ENCODE data around the gene BIK.

DNA sequence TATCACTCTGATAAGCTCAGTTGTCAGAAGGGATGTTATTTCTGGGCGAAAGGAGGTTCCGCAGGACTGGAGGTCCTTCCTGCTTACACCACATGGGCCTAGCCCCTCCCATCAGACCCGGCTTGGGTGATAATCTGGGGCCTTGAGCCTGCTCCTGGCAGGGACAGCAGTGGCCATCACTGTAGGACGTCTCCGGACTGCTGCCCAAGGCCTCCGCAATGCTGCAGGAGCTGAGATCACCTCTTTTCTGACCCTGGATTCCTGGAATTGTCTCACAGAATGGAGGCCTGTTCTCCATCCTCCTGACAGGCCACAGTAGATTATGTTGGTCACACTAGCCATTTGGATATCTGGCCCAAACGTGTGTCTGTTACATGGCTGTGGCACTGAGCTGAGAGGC, 9.2 kb upstream of the BIK start:
- TF ChIP-seq EZH2 (IDR thresholded peaks at IDR 0.05; ENCODE audit: borderline replicate concordance, low read depth, low read length, poor library complexity, severe bottlenecking), result no peak
- TF ChIP-seq, protein P1, sequence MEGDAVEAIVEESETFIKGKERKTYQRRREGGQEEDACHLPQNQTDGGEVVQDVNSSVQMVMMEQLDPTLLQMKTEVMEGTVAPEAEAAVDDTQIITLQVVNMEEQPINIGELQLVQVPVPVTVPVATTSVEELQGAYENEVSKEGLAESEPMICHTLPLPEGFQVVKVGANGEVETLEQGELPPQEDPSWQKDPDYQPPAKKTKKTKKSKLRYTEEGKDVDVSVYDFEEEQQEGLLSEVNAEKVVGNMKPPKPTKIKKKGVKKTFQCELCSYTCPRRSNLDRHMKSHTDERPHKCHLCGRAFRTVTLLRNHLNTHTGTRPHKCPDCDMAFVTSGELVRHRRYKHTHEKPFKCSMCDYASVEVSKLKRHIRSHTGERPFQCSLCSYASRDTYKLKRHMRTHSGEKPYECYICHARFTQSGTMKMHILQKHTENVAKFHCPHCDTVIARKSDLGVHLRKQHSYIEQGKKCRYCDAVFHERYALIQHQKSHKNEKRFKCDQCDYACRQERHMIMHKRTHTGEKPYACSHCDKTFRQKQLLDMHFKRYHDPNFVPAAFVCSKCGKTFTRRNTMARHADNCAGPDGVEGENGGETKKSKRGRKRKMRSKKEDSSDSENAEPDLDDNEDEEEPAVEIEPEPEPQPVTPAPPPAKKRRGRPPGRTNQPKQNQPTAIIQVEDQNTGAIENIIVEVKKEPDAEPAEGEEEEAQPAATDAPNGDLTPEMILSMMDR (conservative IDR thresholded peaks at IDR 0.05; ENCODE audit: low read depth, low read length), result no peak
